Effector memory CD8-positive, alpha-beta T cell (primary cell): ENCODE measurements around the gene GCLM.
"Not testable (repeated sequence)": the region's sequence is repeated elsewhere in the genome, so short reads cannot be mapped to it uniquely, and the experiment has no call there.

ENCODE experiments used
- ATAC-seq: fragments of 150-1000 bp; cut with Tn5 transposase; replicated peaks from 2 replicates; pipeline ENCODE4 v1.10.0; 2021; ENCODE audit warnings: mild to moderate bottlenecking, moderate library complexity
- DNase-seq, 3 experiments: peaks; one replicate each; pipeline ENCODE4 v3.0.0; 2021
- H3K27ac Mint-ChIP-seq, 2 donors: one replicate each; pipeline ENCODE4 v1.8.0; 2022; ENCODE audit warnings: mild to moderate bottlenecking in 2 of 2, mixed read lengths in 2 of 2, moderate library complexity in 2 of 2
- H3K27me3 Mint-ChIP-seq, 2 donors: one replicate each; pipeline ENCODE4 v1.8.0; 2022; ENCODE audit warnings: mixed read lengths in 2 of 2
- H3K36me3 Mint-ChIP-seq: one replicate; pipeline ENCODE4 v1.8.0; 2022; ENCODE audit warnings: mild to moderate bottlenecking, moderate library complexity, mixed read lengths; ENCODE audit not compliant: insufficient read depth
- H3K4me1 Mint-ChIP-seq, 2 donors: one replicate each; pipeline ENCODE4 v1.8.0; 2022; ENCODE audit warnings: low read depth in 2 of 2, mixed read lengths in 2 of 2
- H3K4me3 Mint-ChIP-seq, 2 donors: one replicate each; pipeline ENCODE4 v1.8.0; 2022; ENCODE audit warnings: mild to moderate bottlenecking in 2 of 2, mixed read lengths in 2 of 2, moderate library complexity in 2 of 2
- H3K9me3 Mint-ChIP-seq, 2 donors: one replicate each; pipeline ENCODE4 v1.8.0; 2022; ENCODE audit warnings: mixed read lengths in 2 of 2

GCLM gene

DNA sequence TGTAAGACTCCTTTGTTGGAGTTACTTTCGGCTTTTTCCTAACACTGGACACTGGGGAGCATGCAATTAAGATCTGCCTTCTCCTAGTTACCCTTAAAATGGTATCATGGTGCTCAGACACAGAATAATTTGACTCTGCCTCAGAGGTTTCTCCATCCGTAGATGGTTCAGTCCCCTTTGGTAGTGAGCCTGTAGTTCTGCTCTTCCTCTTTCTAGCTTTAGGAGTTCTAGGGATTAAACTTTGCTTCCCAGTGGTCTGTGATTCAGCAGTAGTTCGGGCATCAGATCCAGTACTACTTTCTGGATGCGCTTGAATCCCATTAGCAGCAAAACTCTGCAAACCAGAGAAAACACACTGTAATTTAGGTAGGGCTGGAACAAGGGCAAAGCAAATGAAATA, 31.7 kb downstream of the GCLM start:
- Mint-ChIP-seq H3K4me3 (peak overlapping the region; percentile 91 to 96), H3K36me3 (peaks cover 64% of the 10 kb centered on the region), H3K4me1 (peaks cover 31 to 35% of the 10 kb centered on the region in 2 donors), H3K27ac (peak overlapping the region; percentile 99), H3K27me3 (no peaks in the 10 kb centered on the region), H3K9me3 (no peaks in the 10 kb centered on the region)
- no peak for DNase-seq
- ATAC-seq: no peak

DNA sequence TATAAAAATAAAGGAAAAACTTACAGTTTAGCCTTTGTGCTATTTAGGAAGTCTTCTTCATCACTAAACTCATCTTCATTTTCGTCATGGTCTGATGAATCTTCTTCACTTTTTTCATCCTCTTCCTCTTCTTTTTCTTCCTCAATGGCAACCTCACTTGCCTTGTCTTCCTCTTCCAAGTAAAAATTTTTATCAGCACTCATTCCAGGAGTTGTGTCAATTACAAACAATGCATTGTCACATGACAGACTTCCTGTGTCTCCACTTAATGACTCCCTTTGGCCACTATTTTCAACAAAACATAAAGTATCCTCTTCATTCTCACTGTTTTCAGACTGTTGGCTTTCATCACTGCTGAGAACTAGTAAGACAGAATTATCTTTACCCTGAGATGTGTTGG, 33.0 kb downstream of the GCLM start:
- Mint-ChIP-seq H3K27ac (peak overlapping the region; percentile 59 to 99), H3K4me1 (peaks cover 31 to 35% of the 10 kb centered on the region in 2 donors), H3K9me3 (no peaks in the 10 kb centered on the region), H3K27me3 (no peaks in the 10 kb centered on the region), H3K36me3 (peaks cover 76% of the 10 kb centered on the region), H3K4me3 (peak overlapping the region; percentile 28 to 91)
- ATAC-seq (no peak), DNase-seq (no peak)

GRCh38 chr1:93874025-93874651, 35.1 kb downstream of the GCLM start:
- Mint-ChIP-seq H3K36me3 (peaks cover 90% of the 10 kb centered on the region), H3K4me1 (peaks cover 24 to 28% of the 10 kb centered on the region in 2 donors), H3K27me3 (no peaks in the 10 kb centered on the region), H3K9me3 (no peaks in the 10 kb centered on the region), H3K4me3 (no peak overlapping the region), H3K27ac (peak overlapping the region in 1 of 2 donors; percentile 4)
- peak; percentile 11 for ATAC-seq
- peak in 1 of 3 experiments; percentile 13 for DNase-seq

DNA sequence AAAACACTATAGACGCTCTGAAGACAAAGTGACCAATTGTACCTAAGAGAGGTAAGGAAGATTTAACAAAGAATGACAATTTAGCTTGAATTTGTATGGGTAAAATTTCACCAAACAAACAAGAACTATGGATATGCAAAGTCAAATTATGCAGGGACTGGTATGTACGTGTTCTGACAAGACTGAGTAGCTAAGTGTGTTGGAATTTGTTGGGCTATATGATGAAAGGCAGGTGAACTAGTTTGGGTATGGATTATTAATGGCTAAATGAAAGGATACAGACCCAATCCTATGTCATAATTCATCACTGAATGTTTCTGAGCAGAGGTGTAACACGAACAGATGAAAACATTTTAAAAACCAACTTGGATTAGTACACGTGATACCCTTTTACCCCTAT, 37.9 kb downstream of the GCLM start:
- H3K9me3 Mint-ChIP-seq: no peaks in the 10 kb centered on the region
- DNase-seq (no peak), ATAC-seq (no peak)
- peak overlapping the region in 1 of 2 donors; percentile 51 for H3K27ac Mint-ChIP-seq
- no peaks in the 10 kb centered on the region for H3K27me3 Mint-ChIP-seq
- peaks cover 10 to 11% of the 10 kb centered on the region in 2 donors for H3K4me1 Mint-ChIP-seq
- peaks cover 88% of the 10 kb centered on the region for H3K36me3 Mint-ChIP-seq
- H3K4me3 Mint-ChIP-seq: no peak overlapping the region

DNA sequence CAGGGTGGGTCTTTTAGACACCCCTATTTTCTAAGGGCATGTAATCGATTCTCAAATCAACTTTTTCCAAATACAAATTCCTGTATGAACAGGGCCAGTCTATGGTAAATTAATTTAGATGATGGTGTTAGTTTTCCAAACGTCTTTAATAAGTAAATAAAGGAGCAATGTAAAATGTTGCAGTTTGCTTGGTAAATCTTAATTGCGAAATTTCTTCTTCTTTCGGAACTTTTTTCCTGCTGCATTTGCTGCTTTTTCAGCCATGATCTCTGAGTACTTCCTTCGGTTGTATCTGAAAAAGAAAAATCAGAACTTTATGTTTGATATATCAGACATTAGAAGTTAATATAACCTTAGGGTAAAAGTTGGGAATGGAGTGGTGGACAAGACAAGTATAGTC, 39.6 kb downstream of the GCLM start:
- ATAC-seq (no peak), DNase-seq (no peak)
- no peaks in the 10 kb centered on the region for H3K9me3 Mint-ChIP-seq
- no peak overlapping the region for H3K4me3 Mint-ChIP-seq
- peaks cover 75% of the 10 kb centered on the region for H3K36me3 Mint-ChIP-seq
- H3K27ac Mint-ChIP-seq: no peak overlapping the region
- H3K4me1 Mint-ChIP-seq: peaks cover 5 to 7% of the 10 kb centered on the region in 2 donors
- no peaks in the 10 kb centered on the region for H3K27me3 Mint-ChIP-seq

DNA sequence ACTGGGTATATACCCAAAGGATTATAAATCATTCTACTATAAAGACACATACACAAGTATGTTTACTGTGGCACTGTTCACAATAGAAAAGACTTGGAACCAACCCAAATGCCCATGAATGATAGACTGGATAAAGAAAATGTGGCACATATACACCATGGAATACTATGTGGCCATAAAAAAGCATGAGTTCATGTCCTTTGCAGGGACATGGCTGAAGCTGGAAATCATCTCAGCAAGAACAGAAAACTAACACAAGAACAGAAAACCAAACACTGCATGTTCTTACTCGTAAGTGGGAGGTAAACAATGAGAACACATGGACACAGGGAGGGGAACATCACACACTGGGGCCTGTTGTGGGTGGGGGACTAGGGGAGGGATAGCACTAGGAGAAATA, 40.7 kb downstream of the GCLM start:
- H3K27me3 Mint-ChIP-seq, H3K9me3 Mint-ChIP-seq, DNase-seq, ATAC-seq, H3K4me3 Mint-ChIP-seq, H3K4me1 Mint-ChIP-seq: not testable (repeated sequence)
- Mint-ChIP-seq H3K36me3 (peaks cover 64% of the 10 kb centered on the region), H3K27ac (peak overlapping the region in 1 of 2 donors; percentile 81)

DNA sequence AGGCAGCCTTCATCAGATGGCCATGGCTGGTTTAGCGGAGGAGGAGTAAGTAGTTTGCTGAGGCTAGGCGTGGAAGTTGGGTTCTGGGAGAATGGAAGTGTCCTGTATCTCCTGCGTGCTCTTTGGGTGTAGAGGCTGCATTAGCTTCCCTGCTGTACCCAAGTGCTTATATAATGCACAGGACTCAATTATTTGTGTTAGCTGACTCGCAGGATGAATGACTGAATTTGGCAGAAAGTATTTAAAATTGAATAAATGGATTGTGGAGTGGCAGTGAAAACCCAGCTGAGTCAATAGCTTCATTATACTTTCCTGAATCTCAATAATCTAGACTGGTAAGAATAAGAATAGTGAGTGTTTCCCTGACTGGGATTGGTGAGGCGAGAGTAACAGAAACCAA, 44.0 kb downstream of the GCLM start:
- no peaks in the 10 kb centered on the region for H3K9me3 Mint-ChIP-seq
- H3K4me3 Mint-ChIP-seq: no peak overlapping the region
- H3K27ac Mint-ChIP-seq: peak overlapping the region; percentile 4 to 57
- ATAC-seq: no peak
- no peak for DNase-seq
- peaks cover 33% of the 10 kb centered on the region for H3K36me3 Mint-ChIP-seq
- H3K4me1 Mint-ChIP-seq: no peaks in the 10 kb centered on the region
- H3K27me3 Mint-ChIP-seq: no peaks in the 10 kb centered on the region

GRCh38 chr1:93864175-93864574, 45.1 kb downstream of the GCLM start:
- no peaks in the 10 kb centered on the region for H3K27me3 Mint-ChIP-seq
- DNase-seq (no peak), ATAC-seq (no peak)
- no peak overlapping the region for H3K4me3 Mint-ChIP-seq
- H3K9me3 Mint-ChIP-seq: no peaks in the 10 kb centered on the region
- peak overlapping the region in 1 of 2 donors; percentile 22 for H3K27ac Mint-ChIP-seq
- no peaks in the 10 kb centered on the region for H3K4me1 Mint-ChIP-seq
- peaks cover 22% of the 10 kb centered on the region for H3K36me3 Mint-ChIP-seq

GRCh38 chr1:93857653-93858052, 51.6 kb downstream of the GCLM start:
- not testable (repeated sequence) for H3K27ac Mint-ChIP-seq, ATAC-seq, H3K4me1 Mint-ChIP-seq, H3K36me3 Mint-ChIP-seq, DNase-seq, H3K4me3 Mint-ChIP-seq, H3K9me3 Mint-ChIP-seq
- H3K27me3 Mint-ChIP-seq: peaks cover 26 to 35% of the 10 kb centered on the region in 2 donors

DNA sequence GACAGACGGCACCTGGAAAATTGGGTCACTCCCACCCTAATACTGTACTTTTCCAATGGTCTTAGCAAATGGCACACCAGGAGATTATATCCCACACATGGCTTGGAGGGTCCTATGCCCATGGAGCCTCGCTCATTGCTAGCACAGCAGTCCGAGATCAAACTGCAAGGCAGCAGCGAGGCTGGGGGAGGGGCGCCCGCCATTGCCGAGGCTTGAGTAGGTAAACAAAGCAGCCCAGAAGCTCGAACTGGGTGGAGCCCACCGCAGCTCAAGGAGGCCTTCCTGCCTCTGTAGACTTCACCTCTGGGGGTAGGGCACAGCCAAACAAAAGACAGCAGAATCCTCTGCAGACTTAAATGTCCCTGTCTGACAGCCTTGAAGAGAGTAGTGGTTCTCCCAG, 53.2 kb downstream of the GCLM start:
- not testable (repeated sequence) for H3K9me3 Mint-ChIP-seq, H3K36me3 Mint-ChIP-seq, DNase-seq, H3K4me1 Mint-ChIP-seq, H3K4me3 Mint-ChIP-seq, ATAC-seq, H3K27ac Mint-ChIP-seq
- H3K27me3 Mint-ChIP-seq: peaks cover 26 to 35% of the 10 kb centered on the region in 2 donors

DNA sequence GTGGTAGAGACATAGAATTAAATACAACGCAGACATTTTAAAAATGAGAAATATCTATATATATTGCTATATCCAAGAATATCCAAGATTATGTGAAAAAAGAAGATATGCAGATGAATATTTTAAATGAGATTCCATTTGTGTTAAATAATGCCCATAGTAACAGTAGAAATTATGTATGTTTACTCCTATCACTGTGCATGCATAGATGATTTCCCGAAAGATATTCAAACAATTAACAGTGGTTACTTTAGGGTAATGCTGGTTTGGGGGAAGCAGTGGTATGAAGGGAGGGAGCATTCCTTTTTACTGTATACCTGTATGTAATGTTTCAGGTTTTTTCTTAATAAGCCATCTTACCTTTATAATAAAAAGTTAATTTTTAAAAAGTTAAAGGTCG, 55.3 kb downstream of the GCLM start:
- ATAC-seq: no peak
- Mint-ChIP-seq H3K27ac (no peak overlapping the region), H3K4me3 (no peak overlapping the region), H3K36me3 (no peaks in the 10 kb centered on the region), H3K9me3 (no peaks in the 10 kb centered on the region), H3K27me3 (peaks cover 25 to 35% of the 10 kb centered on the region in 2 donors), H3K4me1 (peaks cover 4 to 8% of the 10 kb centered on the region in 2 donors)
- DNase-seq: no peak

DNA sequence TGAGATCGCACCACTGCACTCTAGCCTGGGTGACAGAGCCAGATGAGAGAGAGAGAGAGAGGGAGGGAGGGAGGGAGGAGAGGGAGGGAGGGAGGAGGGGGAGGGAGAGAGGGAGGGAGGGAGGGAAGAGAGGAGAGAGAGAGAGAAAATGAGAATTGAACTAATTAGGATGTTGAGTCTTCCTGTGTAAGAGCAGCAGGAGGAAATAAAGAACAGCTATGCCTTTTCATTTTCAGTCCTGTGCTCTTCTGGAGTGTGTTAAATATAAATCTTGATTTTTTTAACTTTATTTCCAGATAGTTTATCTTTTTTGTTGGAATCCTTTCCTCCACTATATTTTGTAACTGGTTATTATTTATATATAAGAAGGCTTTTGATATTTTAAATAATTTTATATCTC, 57.4 kb downstream of the GCLM start:
- no peak overlapping the region for H3K27ac Mint-ChIP-seq
- H3K4me3 Mint-ChIP-seq: no peak overlapping the region
- H3K27me3 Mint-ChIP-seq: peaks cover 23 to 27% of the 10 kb centered on the region in 2 donors
- no peak for ATAC-seq
- H3K36me3 Mint-ChIP-seq: peaks cover 16% of the 10 kb centered on the region
- no peak for DNase-seq
- H3K4me1 Mint-ChIP-seq: peaks cover 10 to 19% of the 10 kb centered on the region in 2 donors
- H3K9me3 Mint-ChIP-seq: no peaks in the 10 kb centered on the region

- Mint-ChIP-seq H3K27ac (no peak overlapping the region), H3K27me3 (peaks cover 22 to 23% of the 10 kb centered on the region in 2 donors), H3K9me3 (no peaks in the 10 kb centered on the region), H3K4me1 (peaks cover 10 to 19% of the 10 kb centered on the region in 2 donors), H3K4me3 (no peak overlapping the region), H3K36me3 (peaks cover 21% of the 10 kb centered on the region)
- ATAC-seq (no peak), DNase-seq (no peak)
Observed at GRCh38 chr1:93851327-93851712, 57.9 kb downstream of the GCLM start.

- H3K4me1 Mint-ChIP-seq: peaks cover 13 to 23% of the 10 kb centered on the region in 2 donors
- H3K36me3 Mint-ChIP-seq: peaks cover 26% of the 10 kb centered on the region
- H3K4me3 Mint-ChIP-seq: peak overlapping the region in 1 of 2 donors; percentile 13
- not testable (repeated sequence) for H3K9me3 Mint-ChIP-seq, ATAC-seq, H3K27ac Mint-ChIP-seq
- H3K27me3 Mint-ChIP-seq: peaks cover 20 to 23% of the 10 kb centered on the region in 2 donors
- DNase-seq: peak; percentile 27 to 45 (median 30)
Observed at GRCh38 chr1:93850687-93851326, 58.4 kb downstream of the GCLM start.
